SU-DHL-6 (cell line): ENCODE results near the gene HIBADH.

Experiments used
- H2AFZ ChIP-seq: fragments of 200-600 bp; sonication (generic); 2 replicates; pipeline ENCODE4 v1.6.1; 2014; ENCODE audit warnings: low read depth, mild to moderate bottlenecking, moderate library complexity, mixed read lengths, antibody characterized with exemption, low read length; ENCODE audit not compliant: severe bottlenecking
- H3F3A ChIP-seq: fragments of 200-600 bp; shearing (Covaris generic); 2 replicates; pipeline ENCODE4 v1.6.0; 2016; ENCODE audit warnings: antibody characterized with exemption, mild to moderate bottlenecking; ENCODE audit not compliant: insufficient read depth
- H3K27ac ChIP-seq: fragments of 200-600 bp; sonication (generic); 2 replicates; pipeline ENCODE4 v1.5.1; 2016; ENCODE audit warnings: low read depth, mild to moderate bottlenecking, low read length, moderate library complexity, mixed read lengths
- H3K27me3 ChIP-seq: fragments of 200-600 bp; sonication (generic), shearing (Covaris generic); 2 replicates; pipeline ENCODE4 v1.6.0; 2014; ENCODE audit warnings: mild to moderate bottlenecking, low read length
- H3K36me3 ChIP-seq: fragments of 200-600 bp; sonication (generic); 2 replicates; pipeline ENCODE4 v1.6.1; 2014; ENCODE audit warnings: mild to moderate bottlenecking, low read length, mixed read lengths
- H3K4me2 ChIP-seq: fragments of 300-600, 200-600 bp; shearing (Covaris generic), sonication (generic); 2 replicates; pipeline ENCODE4 v1.6.0; 2014; ENCODE audit warnings: low read length, low read depth, mild to moderate bottlenecking; ENCODE audit not compliant: poor library complexity, severe bottlenecking
- H3K4me3 ChIP-seq: fragments of 200-600 bp; sonication (generic); 2 replicates; pipeline ENCODE4 v1.5.1; 2014; ENCODE audit warnings: antibody characterized with exemption, low read length, mild to moderate bottlenecking, mixed read lengths; ENCODE audit not compliant: insufficient read depth, poor library complexity, severe bottlenecking
- H3K79me2 ChIP-seq: fragments of 200-600 bp; sonication (generic); 2 replicates; pipeline ENCODE4 v1.6.1; 2014; ENCODE audit warnings: mild to moderate bottlenecking, low read length, moderate library complexity; ENCODE audit not compliant: insufficient read depth
- H3K9ac ChIP-seq: fragments of 200-600 bp; sonication (generic); 2 replicates; pipeline ENCODE4 v1.7.0; 2014; ENCODE audit warnings: mild to moderate bottlenecking, low read length
- H3K9me2 ChIP-seq: fragments of 200-600 bp; sonication (generic); replicated peaks from 2 replicates; pipeline ENCODE4 v1.6.1; 2014; ENCODE audit warnings: low read length; ENCODE audit not compliant: insufficient read depth
- H3K9me3 ChIP-seq: fragments of 200-600 bp; sonication (generic); 2 replicates; pipeline ENCODE4 v1.6.1; 2014; ENCODE audit warnings: low read length, mixed read lengths; ENCODE audit not compliant: insufficient read depth
- H4K20me1 ChIP-seq: fragments of 200-600 bp; sonication (generic); 2 replicates; pipeline ENCODE4 v1.6.1; 2014; ENCODE audit warnings: low read depth, mild to moderate bottlenecking, antibody characterized with exemption, low read length, moderate library complexity, mixed read lengths
- CTCF ChIP-seq: fragments of 200-600 bp; sonication (generic); IDR thresholded peaks from one replicate; pipeline ENCODE4 v1.5.1; 2017; ENCODE audit warnings: antibody characterized with exemption, mild to moderate bottlenecking, low read length, moderate library complexity; ENCODE audit not compliant: insufficient read depth, poor library complexity, severe bottlenecking
- EZH2phosphoT487 ChIP-seq: fragments of 200-600 bp; sonication (generic), shearing (Covaris generic); conservative IDR thresholded peaks from 2 replicates; pipeline ENCODE4 v1.6.1; 2018; ENCODE audit warnings: mild to moderate bottlenecking, antibody characterized with exemption, low read length, moderate library complexity, mixed read lengths

The HIBADH gene

GRCh38 chr7:27518561-27519350, 143.9 kb downstream of the HIBADH start:
- Histone ChIP-seq H3K36me3 (no peaks in the 10 kb centered on the region), H3K27ac (no peak overlapping the region), H3K9ac (no peak overlapping the region), H3K79me2 (no peaks in the 10 kb centered on the region), H3K9me3 (no peaks in the 10 kb centered on the region), H4K20me1 (no peaks in the 10 kb centered on the region), H2AFZ (no peak overlapping the region), H3F3A (no peaks in the 10 kb centered on the region), H3K27me3 (no peaks in the 10 kb centered on the region), H3K4me2 (no peak overlapping the region), H3K4me3 (no peak overlapping the region), H3K9me2 (no peaks in the 10 kb centered on the region)
- no peak for TF ChIP-seq EZH2phosphoT487
- no peak for TF ChIP-seq CTCF

GRCh38 chr7:27516421-27516820, 146.3 kb downstream of the HIBADH start:
- H3K27me3 ChIP-seq = no peaks in the 10 kb centered on the region
- no peaks in the 10 kb centered on the region for H3K9me2 ChIP-seq
- no peak overlapping the region for H3K4me2 ChIP-seq
- no peak overlapping the region for H3K9ac ChIP-seq
- H2AFZ ChIP-seq = no peak overlapping the region
- H4K20me1 ChIP-seq = no peaks in the 10 kb centered on the region
- H3K4me3 ChIP-seq = no peak overlapping the region
- H3K36me3 ChIP-seq = no peaks in the 10 kb centered on the region
- no peaks in the 10 kb centered on the region for H3K79me2 ChIP-seq
- H3K9me3 ChIP-seq = no peaks in the 10 kb centered on the region
- no peak for TF ChIP-seq CTCF
- no peak for TF ChIP-seq EZH2phosphoT487
- no peak overlapping the region for H3K27ac ChIP-seq
- H3F3A ChIP-seq = no peaks in the 10 kb centered on the region

GRCh38 chr7:27515933-27516332, 146.8 kb downstream of the HIBADH start:
- no peak overlapping the region for H3K4me2 ChIP-seq
- no peaks in the 10 kb centered on the region for H3K27me3 ChIP-seq
- no peaks in the 10 kb centered on the region for H3F3A ChIP-seq
- no peaks in the 10 kb centered on the region for H4K20me1 ChIP-seq
- no peaks in the 10 kb centered on the region for H3K9me3 ChIP-seq
- H3K79me2 ChIP-seq = no peaks in the 10 kb centered on the region
- H3K9ac ChIP-seq = no peak overlapping the region
- TF ChIP-seq CTCF (no peak), EZH2phosphoT487 (no peak)
- H3K36me3 ChIP-seq = no peaks in the 10 kb centered on the region
- H3K9me2 ChIP-seq = no peaks in the 10 kb centered on the region
- H3K4me3 ChIP-seq = no peak overlapping the region
- no peak overlapping the region for H2AFZ ChIP-seq
- no peak overlapping the region for H3K27ac ChIP-seq
